ENCODE results near the gene CGB2. TPM values are rescaled to one million over a fixed set of nuclear protein-coding genes. Genes with fewer than 3 reads are reported as not detected.
"Not testable (repeated sequence)": the region's sequence is repeated elsewhere in the genome, so short reads cannot be mapped to it uniquely, and the experiment has no call there.

CGB2 gene
- total and polyA plus RNA-seq, 2 donors: not detected

DNA sequence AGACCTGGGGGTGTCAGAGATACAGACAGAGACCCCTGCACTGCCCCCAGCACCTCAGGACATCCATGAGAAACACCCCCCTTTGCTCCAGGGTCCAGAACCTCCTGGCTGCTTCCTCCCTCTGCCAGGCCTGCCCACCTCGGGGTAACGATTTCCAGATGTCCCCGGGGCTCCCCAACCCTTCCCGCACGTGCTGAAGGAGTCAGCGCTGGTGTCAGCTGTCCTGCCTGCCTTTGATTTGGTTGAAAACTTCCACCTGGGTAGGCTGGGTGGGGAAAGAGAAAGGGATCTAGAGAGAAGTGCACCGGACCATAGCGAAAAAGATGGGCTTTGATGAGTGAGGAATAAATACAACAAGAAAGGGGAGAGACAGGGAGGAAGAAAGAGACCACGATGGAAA is 27.4 kb downstream of the CGB2 start:
- DNase-seq (ENCODE audit: extremely low spot score): no peak
- no peaks in the 10 kb centered on the region for H3K36me3 ChIP-seq (ENCODE audit: insufficient read depth)
- 35% methylated on average over 9 of the region's 9 CpGs for WGBS
- no peak overlapping the region for H3K4me3 ChIP-seq (ENCODE audit: low read depth, low read length)
- H3K4me1 ChIP-seq (ENCODE audit: insufficient read depth): no peaks in the 10 kb centered on the region
- no peak overlapping the region for H3K27ac ChIP-seq (ENCODE audit: low read depth)

DNA sequence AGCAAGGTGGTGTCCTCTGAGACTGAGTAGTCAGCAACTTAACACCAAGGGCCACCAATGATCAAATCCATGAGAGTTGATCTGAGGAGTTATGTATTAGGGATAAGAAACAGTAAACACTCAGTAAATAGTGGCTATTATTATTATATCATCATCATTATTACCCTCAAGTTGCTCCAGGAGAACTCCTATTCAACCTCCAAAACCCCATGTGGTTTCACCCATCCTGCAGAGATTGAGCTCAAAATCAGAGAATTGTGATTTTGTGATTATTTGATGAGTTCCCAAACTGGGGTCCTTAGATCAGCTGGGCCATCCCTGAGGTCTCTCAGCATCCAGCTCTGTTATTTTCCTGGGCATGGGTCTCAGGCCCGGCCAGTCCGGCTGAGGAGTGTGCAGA is 29.3 kb downstream of the CGB2 start:
- Histone ChIP-seq H3K4me3 (ENCODE audit: low read depth, low read length) (no peak overlapping the region), H3K36me3 (ENCODE audit: insufficient read depth) (no peaks in the 10 kb centered on the region), H3K4me1 (ENCODE audit: insufficient read depth) (no peaks in the 10 kb centered on the region), H3K27ac (ENCODE audit: low read depth) (no peak overlapping the region)
- no peak for DNase-seq (ENCODE audit: extremely low spot score)
- 99% methylated on average over 2 of the region's 2 CpGs for WGBS

DNA sequence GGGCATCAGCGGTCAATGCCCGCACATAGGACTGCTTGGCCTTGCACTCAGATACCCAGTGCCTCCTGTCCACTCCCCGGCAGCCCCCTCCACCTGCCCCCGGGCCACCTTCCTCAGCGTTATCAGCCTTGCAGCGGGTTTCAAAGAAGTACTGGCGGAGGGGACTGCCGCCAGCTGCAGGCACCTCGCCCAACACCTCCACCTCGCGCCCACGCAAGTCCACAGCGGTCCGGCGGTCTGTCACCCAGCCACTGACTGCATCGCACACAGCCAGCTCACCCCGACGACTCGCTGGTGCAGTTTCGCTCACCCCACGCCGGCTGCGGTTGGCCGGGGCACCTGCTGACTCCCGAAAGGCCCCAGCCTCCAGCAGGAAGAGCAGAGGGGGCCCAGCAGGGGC is 29.8 kb downstream of the CGB2 start:
- no peak for DNase-seq (ENCODE audit: extremely low spot score)
- 77% methylated on average over 25 of the region's 25 CpGs for WGBS
- H3K36me3 ChIP-seq (ENCODE audit: insufficient read depth): no peaks in the 10 kb centered on the region
- no peak overlapping the region for H3K4me3 ChIP-seq (ENCODE audit: low read depth, low read length)
- H3K4me1 ChIP-seq (ENCODE audit: insufficient read depth): no peaks in the 10 kb centered on the region
- H3K27ac ChIP-seq (ENCODE audit: low read depth): no peak overlapping the region

DNA sequence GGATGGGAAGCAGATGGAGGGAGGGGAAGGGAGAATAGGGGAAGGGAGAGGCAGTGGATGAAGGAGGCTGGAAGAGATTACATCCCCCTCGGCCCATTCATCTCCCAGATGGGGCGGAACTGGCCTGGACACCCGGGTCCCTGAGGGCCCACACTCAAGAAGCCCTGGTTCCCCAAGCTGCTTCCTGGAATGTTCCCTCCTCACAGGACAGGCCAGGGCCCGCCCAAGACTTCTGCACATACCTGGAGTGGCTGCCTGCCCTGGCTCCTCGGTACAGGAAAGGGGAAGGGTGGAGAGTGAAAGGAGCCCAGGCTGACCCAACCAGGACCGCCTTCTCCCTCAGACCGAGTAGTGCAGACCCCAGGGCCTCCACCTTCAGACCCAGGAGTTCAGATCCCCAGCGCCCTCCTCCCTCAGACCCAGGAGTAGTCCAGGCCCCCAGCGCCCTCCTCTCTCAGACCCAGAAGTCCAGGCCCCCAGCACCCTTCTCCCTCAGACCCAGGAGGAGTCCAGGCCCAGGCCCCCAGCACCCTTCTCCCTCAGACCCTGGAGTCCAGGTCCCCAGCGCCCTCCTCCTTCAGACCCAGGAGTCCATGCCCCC is 32.4 kb downstream of the CGB2 start:
- no peak overlapping the region for H3K4me3 ChIP-seq (ENCODE audit: low read depth, low read length)
- no peaks in the 10 kb centered on the region for H3K36me3 ChIP-seq (ENCODE audit: insufficient read depth)
- WGBS: 55% methylated on average over 10 of the region's 10 CpGs
- DNase-seq (ENCODE audit: extremely low spot score): no peak
- no peak overlapping the region for H3K27ac ChIP-seq (ENCODE audit: low read depth)
- no peaks in the 10 kb centered on the region for H3K4me1 ChIP-seq (ENCODE audit: insufficient read depth)

DNA sequence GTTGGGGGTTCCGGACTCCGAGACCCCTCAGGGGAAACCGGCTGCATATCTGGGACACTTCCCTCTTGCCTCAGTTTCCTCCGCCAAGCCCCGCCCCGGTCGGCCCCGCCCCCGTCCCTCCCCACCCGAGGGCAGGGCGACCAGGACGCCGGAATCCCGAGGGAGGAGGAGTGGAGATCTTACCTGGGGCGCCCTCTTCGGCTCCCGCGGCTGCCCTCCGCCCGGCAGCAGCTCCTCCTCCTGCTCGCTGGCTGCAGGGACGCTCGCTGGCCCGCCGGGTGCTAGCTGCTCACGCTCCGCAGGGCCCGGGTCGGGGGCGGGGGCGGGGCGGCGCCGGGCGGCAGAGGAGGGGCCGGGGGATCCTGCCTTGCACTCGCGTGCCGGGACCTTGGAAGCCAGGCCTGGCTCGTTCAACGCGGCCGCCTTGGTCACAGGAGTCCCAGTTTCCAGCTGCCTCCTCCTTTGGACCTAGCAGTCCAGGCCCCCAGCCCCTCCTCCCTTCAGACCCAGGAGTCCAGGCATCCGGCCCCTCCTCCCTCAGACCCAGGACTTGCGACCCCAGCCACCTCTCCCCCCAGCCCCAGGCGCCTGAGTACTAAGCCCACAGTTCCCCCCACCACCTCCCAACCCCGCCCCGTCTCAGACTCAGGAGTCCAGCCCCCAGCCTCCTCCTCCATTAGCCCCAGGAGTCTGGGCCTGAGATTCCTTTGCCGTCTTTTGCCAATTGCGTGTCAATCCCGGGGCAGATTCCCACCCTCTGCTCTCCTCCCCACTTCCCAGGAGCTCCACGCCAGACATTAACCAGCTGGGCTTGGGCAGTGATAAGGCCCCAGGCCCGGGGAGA is 33.3 kb downstream of the CGB2 start, which contains the start of gene NTF4:
NTF4 (minus strand) TSS at position 51 of the 844 bp plus-strand sequence. CDS start 2,821 bp downstream, outside the sequence.
- WGBS: 4% methylated on average over 53 of the region's 53 CpGs
- Histone ChIP-seq H3K36me3 (ENCODE audit: insufficient read depth) (no peaks in the 10 kb centered on the region), H3K27ac (ENCODE audit: low read depth) (no peak within 1 kb of the TSS), H3K4me1 (ENCODE audit: insufficient read depth) (no peaks in the 10 kb centered on the region), H3K4me3 (ENCODE audit: low read depth, low read length) (peak within 1 kb of the TSS; percentile 31)
- DNase-seq (ENCODE audit: extremely low spot score): no peak

DNA sequence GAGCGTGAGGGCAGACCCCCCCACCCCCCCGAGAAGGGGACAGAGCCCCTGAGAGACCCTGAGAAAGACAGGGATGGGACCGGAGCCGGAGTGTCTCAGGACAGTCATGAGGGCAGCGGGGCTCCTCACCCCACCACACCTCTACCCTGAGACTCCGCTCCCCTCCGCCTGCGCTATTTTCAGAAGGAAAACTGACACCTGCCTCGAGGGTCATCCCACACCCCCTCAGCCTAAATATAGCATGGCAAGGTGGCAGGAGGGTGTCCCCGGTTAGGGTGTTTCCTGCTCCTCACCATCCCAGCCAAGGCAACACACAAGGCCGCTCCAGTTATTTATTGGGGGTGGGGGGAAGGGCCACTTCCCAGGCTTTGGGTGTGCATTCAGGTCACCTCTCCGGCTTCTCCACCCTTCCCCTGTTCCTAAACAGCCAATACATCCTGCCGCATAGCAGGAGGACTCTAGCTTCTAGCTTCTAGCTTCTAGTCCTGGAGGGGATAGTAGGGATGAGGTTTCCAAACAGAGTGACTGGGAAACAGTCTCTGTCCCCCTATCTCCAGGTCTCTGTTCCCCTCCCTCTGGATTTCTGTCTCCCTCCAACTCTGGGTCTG is 34.3 kb downstream of the CGB2 start:
- Histone ChIP-seq H3K4me3 (ENCODE audit: low read depth, low read length) (no peak overlapping the region), H3K36me3 (ENCODE audit: insufficient read depth) (no peaks in the 10 kb centered on the region), H3K4me1 (ENCODE audit: insufficient read depth) (no peaks in the 10 kb centered on the region), H3K27ac (ENCODE audit: low read depth) (no peak overlapping the region)
- no peak for DNase-seq (ENCODE audit: extremely low spot score)
- 63% methylated on average over 13 of the region's 13 CpGs for WGBS

DNA sequence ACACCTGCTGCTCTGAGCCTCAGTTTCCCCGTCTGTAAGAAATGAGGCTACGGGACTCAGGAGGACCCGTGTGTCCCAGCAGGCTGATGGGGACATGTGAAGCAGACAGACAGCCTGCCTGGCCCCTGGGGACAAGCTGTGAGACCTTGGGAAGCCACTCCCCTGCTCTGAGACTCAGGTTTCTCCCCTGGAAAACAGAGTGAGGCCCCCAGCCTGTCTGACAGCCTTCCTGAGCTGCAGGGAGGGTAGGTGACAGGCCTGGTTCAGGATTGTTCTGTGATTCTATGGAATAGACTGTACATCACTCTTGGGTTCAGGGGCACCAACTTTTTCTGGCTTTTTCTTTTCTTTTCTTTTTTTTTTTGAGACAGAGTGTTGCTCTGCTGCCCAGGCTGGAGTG is 35.9 kb downstream of the CGB2 start:
- 65% methylated on average over 3 of the region's 3 CpGs for WGBS
- Histone ChIP-seq H3K4me3 (ENCODE audit: low read depth, low read length) (no peak overlapping the region), H3K27ac (ENCODE audit: low read depth) (no peak overlapping the region), H3K36me3 (ENCODE audit: insufficient read depth) (no peaks in the 10 kb centered on the region), H3K4me1 (ENCODE audit: insufficient read depth) (no peaks in the 10 kb centered on the region)
- DNase-seq (ENCODE audit: extremely low spot score): no peak

DNA sequence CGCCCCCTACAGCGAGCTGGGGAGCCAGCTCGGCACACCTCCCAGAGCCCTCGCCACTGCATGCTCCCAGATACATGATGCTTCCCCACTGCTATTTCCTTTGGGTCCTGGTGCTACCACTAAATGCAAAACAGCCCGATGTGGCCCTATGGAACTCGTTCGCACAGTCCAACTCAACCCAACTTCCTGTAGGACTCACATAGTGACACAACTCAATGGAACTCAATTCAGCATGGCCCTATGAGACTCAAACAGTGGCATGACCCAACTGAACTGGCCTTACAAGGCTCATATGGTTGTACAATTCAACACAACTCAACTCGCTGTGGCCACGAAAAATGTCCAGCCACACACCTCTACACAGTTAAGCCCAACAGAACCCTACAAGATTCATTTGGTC is 37.3 kb downstream of the CGB2 start:
- Histone ChIP-seq H3K27ac (ENCODE audit: low read depth) (no peak overlapping the region), H3K4me3 (ENCODE audit: low read depth, low read length) (no peak overlapping the region), H3K36me3 (ENCODE audit: insufficient read depth) (no peaks in the 10 kb centered on the region), H3K4me1 (ENCODE audit: insufficient read depth) (no peaks in the 10 kb centered on the region)
- no peak for DNase-seq (ENCODE audit: extremely low spot score)
- WGBS: 92% methylated on average over 9 of the region's 9 CpGs

DNA sequence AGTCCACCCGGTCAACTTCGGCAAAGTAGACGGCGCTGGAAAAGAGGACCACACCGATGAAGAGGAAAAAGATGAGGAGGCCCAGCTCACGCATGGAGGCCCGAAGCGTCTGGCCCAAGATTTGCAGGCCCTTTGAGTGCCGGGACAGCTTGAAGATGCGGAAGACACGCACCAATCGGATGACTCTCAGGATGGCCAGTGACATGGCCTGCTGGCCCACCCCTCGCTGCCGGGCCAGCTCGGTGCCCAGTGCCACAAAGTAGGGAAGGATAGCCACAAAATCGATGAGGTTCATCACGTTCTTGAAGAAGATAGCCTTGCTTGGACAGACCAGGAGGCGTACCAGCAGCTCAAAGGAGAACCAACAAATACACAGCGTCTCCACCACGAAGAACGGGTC is 38.7 kb downstream of the CGB2 start:
- WGBS: 95% methylated on average over 21 of the region's 21 CpGs
- Histone ChIP-seq H3K36me3 (ENCODE audit: insufficient read depth) (no peaks in the 10 kb centered on the region), H3K4me1 (ENCODE audit: insufficient read depth) (no peaks in the 10 kb centered on the region), H3K27ac (ENCODE audit: low read depth) (no peak overlapping the region), H3K4me3 (ENCODE audit: low read depth, low read length) (no peak overlapping the region)
- DNase-seq (ENCODE audit: extremely low spot score): no peak

DNA sequence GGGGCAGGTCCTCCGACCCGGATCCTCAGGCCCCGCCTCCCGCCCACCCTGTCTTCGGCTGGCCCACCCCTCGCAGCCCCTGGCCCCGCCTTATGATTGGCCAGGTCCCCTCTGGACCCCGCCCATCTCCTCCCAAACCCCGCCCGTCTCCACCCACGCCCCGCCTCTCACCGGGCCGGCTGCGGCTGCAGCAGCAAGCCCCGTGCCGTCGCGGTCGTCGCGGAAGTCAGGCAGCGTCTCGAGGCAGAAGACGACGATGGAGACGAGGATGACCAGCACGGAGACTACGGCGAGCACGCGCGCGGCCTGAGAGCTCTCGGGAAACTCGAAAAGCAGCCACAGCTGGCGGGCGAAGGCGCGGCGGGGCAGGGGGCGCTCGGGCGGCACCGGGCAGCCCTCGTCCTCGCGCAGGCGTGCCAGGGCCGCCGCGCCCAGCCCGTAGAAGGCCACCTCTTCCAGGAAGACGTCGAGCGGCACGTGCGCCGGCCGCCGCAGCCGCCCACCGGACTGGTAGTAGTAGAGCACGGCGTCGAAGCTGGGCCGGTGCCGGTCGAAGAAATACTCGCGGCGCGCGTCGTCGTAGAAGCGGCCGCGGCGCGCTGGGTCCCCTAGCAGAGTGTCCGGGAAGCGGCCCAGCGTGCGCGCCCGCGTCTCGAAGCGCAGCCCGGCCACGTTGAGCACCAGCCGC is 40.3 kb downstream of the CGB2 start:
- DNase-seq (ENCODE audit: extremely low spot score): no peak
- WGBS: 3% methylated on average over 93 of the region's 93 CpGs
- Histone ChIP-seq H3K4me1 (ENCODE audit: insufficient read depth) (no peaks in the 10 kb centered on the region), H3K36me3 (ENCODE audit: insufficient read depth) (no peaks in the 10 kb centered on the region), H3K4me3 (ENCODE audit: low read depth, low read length) (no peak overlapping the region), H3K27ac (ENCODE audit: low read depth) (no peak overlapping the region)

DNA sequence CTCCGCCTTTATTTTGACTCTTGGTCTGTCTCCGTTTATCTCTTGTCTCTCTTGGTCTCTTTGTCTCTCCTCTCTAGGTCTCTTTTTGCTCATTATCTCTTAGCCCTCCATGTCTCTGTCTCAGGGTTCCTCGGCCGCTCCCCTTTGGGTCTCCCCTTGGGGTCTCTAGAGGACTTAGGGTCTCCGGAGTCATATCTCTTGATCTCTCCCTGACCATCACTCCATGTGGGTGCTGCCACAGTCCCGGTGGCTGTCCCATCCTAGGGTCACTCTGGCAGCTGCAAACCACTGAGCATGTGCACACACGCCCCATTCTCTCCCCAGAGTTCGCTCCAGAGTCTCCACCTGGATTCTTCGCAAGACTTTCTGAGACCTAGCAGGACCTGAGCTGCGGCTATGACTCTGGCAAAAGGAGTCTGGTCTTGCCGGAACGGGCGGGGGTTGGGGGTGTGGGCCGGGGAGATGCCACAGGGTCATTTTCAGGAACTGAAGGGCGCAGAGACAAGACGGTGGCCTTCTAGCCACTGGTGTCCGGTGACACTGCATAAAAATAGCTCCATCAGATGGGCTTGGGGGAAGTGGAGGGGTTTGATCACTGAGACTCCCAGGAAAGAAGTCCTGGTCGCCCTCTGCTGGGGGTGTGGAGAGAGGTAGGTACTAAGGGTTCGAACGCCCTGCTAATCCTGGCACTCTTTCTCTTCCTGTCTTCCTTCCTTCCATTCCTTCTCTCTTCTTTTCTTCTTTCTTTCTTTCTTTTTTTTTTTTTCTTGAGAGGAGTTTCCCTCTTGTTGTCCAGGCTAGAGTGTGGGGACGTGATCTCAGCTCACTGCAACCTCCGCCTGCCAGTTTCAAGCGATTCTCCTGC is 42.1 kb downstream of the CGB2 start:
- no peak for DNase-seq (ENCODE audit: extremely low spot score)
- Histone ChIP-seq H3K4me1 (ENCODE audit: insufficient read depth) (no peaks in the 10 kb centered on the region), H3K36me3 (ENCODE audit: insufficient read depth) (no peaks in the 10 kb centered on the region), H3K4me3 (ENCODE audit: low read depth, low read length) (no peak overlapping the region), H3K27ac (ENCODE audit: low read depth) (no peak overlapping the region)
- WGBS: 61% methylated on average over 23 of the region's 23 CpGs

DNA sequence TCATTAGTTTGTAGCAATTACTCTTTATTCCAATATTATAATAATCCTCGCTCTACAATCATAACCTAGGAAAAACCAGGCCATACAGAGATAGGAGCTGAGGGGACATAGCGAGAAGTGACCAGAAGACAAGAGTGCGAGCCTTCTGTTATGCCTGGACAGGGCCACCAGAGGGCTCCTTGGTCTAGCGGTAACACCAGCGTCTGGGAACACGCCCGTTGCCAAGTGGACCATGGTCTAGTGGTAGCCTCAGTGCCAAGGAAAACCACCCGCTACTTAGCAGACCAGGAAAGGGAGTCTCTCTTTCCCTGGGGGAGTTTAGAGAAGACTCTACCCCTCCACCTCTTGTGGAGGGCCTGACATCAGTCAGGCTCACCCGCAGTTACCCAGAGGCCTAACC is 43.2 kb downstream of the CGB2 start:
- H3K27ac ChIP-seq (ENCODE audit: low read depth); H3K4me3 ChIP-seq (ENCODE audit: low read depth, low read length); H3K36me3 ChIP-seq (ENCODE audit: insufficient read depth); DNase-seq (ENCODE audit: extremely low spot score); H3K4me1 ChIP-seq (ENCODE audit: insufficient read depth): not testable (repeated sequence)
- 16% methylated on average over 9 of the region's 9 CpGs for WGBS

DNA sequence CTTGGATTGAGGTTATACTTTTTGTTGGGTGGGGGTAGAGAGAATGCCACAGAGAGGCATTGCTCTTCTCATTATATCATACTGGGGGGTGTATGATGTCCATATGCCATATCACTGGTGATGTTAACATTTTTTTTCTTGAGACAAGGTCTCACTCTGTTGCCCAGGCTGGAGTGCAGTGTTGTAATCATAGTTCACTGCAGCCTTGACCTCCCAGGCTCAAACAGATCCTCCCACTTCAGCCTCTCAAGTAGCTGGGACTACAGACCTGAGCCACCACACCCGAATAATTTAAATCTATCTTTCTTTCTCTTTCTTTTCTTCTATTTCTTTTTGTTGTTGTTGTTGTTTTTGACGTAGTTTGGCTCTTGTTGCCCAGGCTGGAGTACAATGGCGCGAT is 48.7 kb downstream of the CGB2 start:
- Histone ChIP-seq H3K4me3 (ENCODE audit: low read depth, low read length) (no peak overlapping the region), H3K36me3 (ENCODE audit: insufficient read depth) (no peaks in the 10 kb centered on the region), H3K4me1 (ENCODE audit: insufficient read depth) (no peaks in the 10 kb centered on the region), H3K27ac (ENCODE audit: low read depth) (no peak overlapping the region)
- 90% methylated on average over 4 of the region's 4 CpGs for WGBS
- no peak for DNase-seq (ENCODE audit: extremely low spot score)

Data from urinary bladder (tissue), 4 donors.